Endothelial cell of umbilical vein (primary cell): ENCODE measurements around the gene VSX1. TPM values are rescaled to one million over a fixed set of nuclear protein-coding genes. Genes with fewer than 3 reads are reported as not detected.

Experiments used
- BruUV-seq: library from RNA; stranded (reverse); fragments of 400-500 nt; replicated peaks from 2 replicates; lab custom pipeline; 2021; lab: Mats Ljungman, UMichigan
- CTCF ChIA-PET: fragments of 300-600, 350-600 bp; sonication (Branson Sonifier 250); formaldehyde crosslinking; loops from one replicate; lab custom pipeline; 2021; ENCODE audit warnings: antibody characterized with exemption, inconsistent platforms; lab: Charles Lee
- POLR2A ChIA-PET: fragments of 300-600, 350-600 bp; sonication (Branson Sonifier 250); formaldehyde crosslinking; loops from one replicate; lab custom pipeline; 2021; ENCODE audit warnings: antibody characterized with exemption, inconsistent platforms; lab: Charles Lee
- DNase-seq: peaks from one replicate; pipeline ENCODE4 v3.0.0-alpha.2; 2011; ENCODE audit warnings: low read depth, low spot score
- FAIRE-seq: peaks from 2 replicates; lab custom pipeline; 2011; peaks lifted over from hg19 to GRCh38; lab: Jason Lieb, UNC
- H2AFZ ChIP-seq: 2 replicates; pipeline ENCODE4 v1.6.0; 2012; ENCODE audit warnings: low read depth, low read length, control low read depth, inconsistent platforms
- H3K27ac ChIP-seq: 2 replicates; pipeline ENCODE4 v1.5.1; 2011; ENCODE audit warnings: low read depth, mild to moderate bottlenecking, control low read depth, low read length, moderate library complexity; ENCODE audit not compliant: insufficient read depth
- H3K27me3 ChIP-seq, 2 experiments: 2 replicates each; pipeline versions ENCODE4 v1.6.0 to v1.6.1; 2011; ENCODE audit warnings: low read length in 2 of 2, mixed read lengths in 1 of 2; ENCODE audit not compliant: control insufficient read depth in 2 of 2, insufficient read depth in 2 of 2
- H3K36me3 ChIP-seq, 2 experiments: 2 replicates in 1 of 2; 3 replicates in 1 of 2; pipeline ENCODE4 v1.5.1; 2011; ENCODE audit warnings: low read length in 2 of 2, mild to moderate bottlenecking in 1 of 2, moderate library complexity in 1 of 2; ENCODE audit not compliant: control insufficient read depth in 2 of 2, insufficient read depth in 2 of 2; ENCODE audit errors: extremely low read depth in 1 of 2
- H3K4me1 ChIP-seq: 3 replicates; pipeline ENCODE4 v1.5.1; 2011; ENCODE audit warnings: mild to moderate bottlenecking, low read length; ENCODE audit not compliant: control insufficient read depth, insufficient read depth; ENCODE audit errors: extremely low read depth
- H3K4me2 ChIP-seq: 2 replicates; pipeline ENCODE4 v1.6.1; 2011; ENCODE audit warnings: low read length, control low read depth, mixed read lengths; ENCODE audit not compliant: insufficient read depth
- H3K4me3 ChIP-seq, 3 experiments: fragments of 200-600 bp in 1 of 3; sonication (generic), shearing (Covaris generic) in 1 of 3; replicated peaks in 1 of 3; 2 replicates each; pipeline ENCODE4 v1.5.1; 2011 to 2016; ENCODE audit warnings: control low read depth in 3 of 3, low read length in 3 of 3, mild to moderate bottlenecking in 2 of 3, inconsistent platforms in 1 of 3, low read depth in 1 of 3, moderate library complexity in 1 of 3; ENCODE audit not compliant: insufficient read depth in 1 of 3
- H3K79me2 ChIP-seq: 2 replicates; pipeline ENCODE4 v1.6.0; 2012; ENCODE audit warnings: low read length, inconsistent platforms; ENCODE audit not compliant: control insufficient read depth, insufficient read depth
- H3K9ac ChIP-seq: replicated peaks from 2 replicates; pipeline ENCODE3; 2011; ENCODE audit warnings: low read length, control low read depth; ENCODE audit not compliant: insufficient read depth; ENCODE audit errors: extremely low read depth
- H3K9me1 ChIP-seq: replicated peaks from 3 replicates; pipeline ENCODE4 v1.6.0; 2011; ENCODE audit warnings: mild to moderate bottlenecking, low read length; ENCODE audit not compliant: control insufficient read depth, insufficient read depth; ENCODE audit errors: extremely low read depth
- H3K9me3 ChIP-seq: replicated peaks from 2 replicates; pipeline ENCODE4 v1.5.1; 2012; ENCODE audit warnings: low read length, inconsistent platforms; ENCODE audit not compliant: control insufficient read depth, insufficient read depth
- H4K20me1 ChIP-seq: replicated peaks from 2 replicates; pipeline ENCODE3; 2011; ENCODE audit warnings: mild to moderate bottlenecking, low read length; ENCODE audit not compliant: control insufficient read depth, insufficient read depth; ENCODE audit errors: extremely low read depth
- CTCF ChIP-seq, 2 donors: IDR thresholded peaks; 1 replicate in 1 of 2; 2 replicates in 1 of 2; pipeline ENCODE4 v1.5.1; 2011; ENCODE audit warnings: low read length in 2 of 2, mild to moderate bottlenecking in 2 of 2, moderate library complexity in 2 of 2, control low read depth in 1 of 2, inconsistent platforms in 1 of 2, low read depth in 1 of 2; ENCODE audit not compliant: insufficient read depth in 1 of 2; ENCODE audit errors: extremely low read depth in 1 of 2
- EZH2 ChIP-seq: IDR thresholded peaks from 2 replicates; pipeline ENCODE4 v1.6.1; 2012; ENCODE audit warnings: borderline replicate concordance, low read depth, mild to moderate bottlenecking, moderate library complexity, low read length, inconsistent platforms; ENCODE audit not compliant: severe bottlenecking
- FOS ChIP-seq: IDR thresholded peaks from 2 replicates; pipeline ENCODE4 v1.6.1; 2011; ENCODE audit warnings: mild to moderate bottlenecking, low read length, moderate library complexity, borderline replicate concordance; ENCODE audit not compliant: insufficient read depth
- GATA2 ChIP-seq: IDR thresholded peaks from 2 replicates; pipeline ENCODE4 v1.7.0; 2011; ENCODE audit warnings: low read depth, mild to moderate bottlenecking, moderate library complexity, mixed read lengths, low read length; ENCODE audit not compliant: insufficient read length, insufficient read depth
- JUN ChIP-seq: IDR thresholded peaks from 2 replicates; pipeline ENCODE4 v1.6.1; 2011; ENCODE audit warnings: borderline replicate concordance, low read depth; ENCODE audit not compliant: insufficient read length, insufficient read depth
- MAX ChIP-seq: IDR thresholded peaks from 2 replicates; pipeline ENCODE4 v1.6.1; 2011; ENCODE audit not compliant: insufficient read depth, insufficient read length
- MYC ChIP-seq: IDR thresholded peaks from one replicate; pipeline ENCODE4 v1.6.1; 2011; ENCODE audit warnings: mild to moderate bottlenecking, low read depth, low read length
- POLR2A ChIP-seq: IDR thresholded peaks from 2 replicates; pipeline ENCODE4 v1.6.1; 2012; ENCODE audit warnings: low read depth, mild to moderate bottlenecking, control low read depth, low read length
- POLR2AphosphoS5 ChIP-seq: IDR thresholded peaks from 2 replicates; pipeline ENCODE4 v1.6.1; 2012; ENCODE audit warnings: low read depth, mild to moderate bottlenecking, control low read depth, low read length, moderate library complexity; ENCODE audit not compliant: insufficient read depth
- dilution Hi-C: fragments of 300-500 bp; cut with MboI; formaldehyde crosslinking; loops from one replicate; pipeline ENCODE4 v1.15.0; 2019; ENCODE audit warnings: low sequenced_read_pairs; ENCODE audit not compliant: extremely low pct_ligation_motif_present
- intact Hi-C: fragments of 100-400 bp; cut with micrococcal nuclease; formaldehyde crosslinking; loops from one replicate; pipeline ENCODE4 v1.10.0; 2022
- polyA plus RNA-seq, 4 experiments: library from polyadenylated mRNA; depleted of rRNA in 3 of 4; stranded (reverse) in 3 of 4; unstranded in 1 of 4; fragments of >200 nt; gene quantifications; 2 replicates each; pipeline versions ENCODE4 v1.2.1 to v1.2.3, GENCODE V29; 2011 to 2012; ENCODE audit warnings: missing spikeins in 1 of 4
- total RNA-seq: library from RNA; stranded (reverse); gene quantifications from 2 replicates; pipeline ENCODE4 v1.2.3, GENCODE V29; 2021

Gene VSX1
- total and polyA plus RNA-seq, 2 donors (not counting 3 experiments of a cell fraction or from before 2014, with no cell fraction given) = not detected

- CTCF ChIA-PET = interaction anchor here (0.6 to 1.8 kb wide), 5 partner anchors 22 to 365 kb away, joined by 3 to 4 read pairs (median 3); no protein-coding TSS in a partner anchor
- TF ChIP-seq GATA2 (no peak), FOS (no peak), CTCF (IDR thresholded peaks at IDR 0.05; ENCODE audit: extremely low read depth in 1 of 2, insufficient read depth in 1 of 2, low read depth in 1 of 2, low read length in 2 of 2) (no peak), POLR2AphosphoS5 (no peak), MAX (no peak), JUN (no peak), EZH2 (no peak), POLR2A (no peak), MYC (no peak)
These were observed 48.0 kb downstream of the VSX1 start for GRCh38 chr20:25033924-25034300.

More at GRCh38 chr20:25033924-25034300, 48.0 kb downstream of the VSX1 start:
- H3K4me2 ChIP-seq = no peak overlapping the region
- H3K36me3 ChIP-seq = no peaks in the 10 kb centered on the region
- no peak overlapping the region for H2AFZ ChIP-seq
- H3K4me3 ChIP-seq = no peak overlapping the region
- H4K20me1 ChIP-seq = no peaks in the 10 kb centered on the region
- no peaks in the 10 kb centered on the region for H3K27me3 ChIP-seq
- peaks cover 12% of the 10 kb centered on the region for H3K4me1 ChIP-seq
- no peak for DNase-seq
- intact Hi-C loops (no loop called here), dilution Hi-C loops (no loop called here)
- no peak overlapping the region for H3K9ac ChIP-seq
- no TSS peak for BruUV-seq
- H3K27ac ChIP-seq = no peak overlapping the region
- no peaks in the 10 kb centered on the region for H3K9me1 ChIP-seq
- H3K9me3 ChIP-seq = no peaks in the 10 kb centered on the region
- H3K79me2 ChIP-seq = no peaks in the 10 kb centered on the region
- POLR2A ChIA-PET = no interaction called here
- no peak for FAIRE-seq
